HL-60 (cell line): ENCODE data around the gene PROK2.

ENCODE experiments used
- DNase-seq, 2 experiments: peaks; one replicate each; pipeline ENCODE4 v3.0.0-alpha.2; 2010 to 2020; ENCODE audit warnings: low read depth in 1 of 2, low spot score in 1 of 2
- H3K27ac ChIP-seq: fragments of 250-450 bp; sonication (Bioruptor Pico); replicated peaks from 2 replicates; pipeline ENCODE4 v1.5.1; 2020; ENCODE audit warnings: mild to moderate bottlenecking, moderate library complexity
- H3K27me3 ChIP-seq: fragments of 250-450 bp; sonication (Bioruptor Pico); 2 replicates; pipeline ENCODE4 v1.5.1; 2021; ENCODE audit warnings: mild to moderate bottlenecking, moderate library complexity; ENCODE audit not compliant: insufficient read depth, poor library complexity, severe bottlenecking
- H3K4me3 ChIP-seq: replicated peaks from 2 replicates; pipeline ENCODE4 v1.5.1; 2011; ENCODE audit warnings: mild to moderate bottlenecking, control low read depth, low read length; ENCODE audit not compliant: insufficient read depth
- CTCF ChIP-seq: IDR thresholded peaks from one replicate; pipeline ENCODE4 v1.5.1; 2011; ENCODE audit warnings: low read length, control low read depth, inconsistent platforms; ENCODE audit not compliant: insufficient read depth
- GABPA ChIP-seq: IDR thresholded peaks from 2 replicates; pipeline ENCODE4 v1.6.1; 2012; ENCODE audit warnings: low read depth
- POLR2AphosphoS5 ChIP-seq: IDR thresholded peaks from 2 replicates; pipeline ENCODE4 v1.6.1; 2012; ENCODE audit warnings: low read depth
- REST ChIP-seq: IDR thresholded peaks from 2 replicates; pipeline ENCODE4 v1.6.1; 2012; ENCODE audit warnings: low read depth; ENCODE audit not compliant: insufficient replicate concordance
- SPI1 ChIP-seq: IDR thresholded peaks from 2 replicates; pipeline ENCODE4 v1.6.1; 2012; ENCODE audit warnings: low read depth, mild to moderate bottlenecking, borderline replicate concordance

Gene PROK2

GRCh38 chr3:71763426-71763825 is 21.5 kb downstream of the PROK2 start:
- H3K27ac ChIP-seq = no peak overlapping the region
- no peak for TF ChIP-seq SPI1

GRCh38 chr3:71760140-71760539 is 24.8 kb downstream of the PROK2 start:
- H3K4me3 ChIP-seq = no peak overlapping the region
- no peaks in the 10 kb centered on the region for H3K27me3 ChIP-seq
- no peak for TF ChIP-seq GABPA
- no peak overlapping the region for H3K27ac ChIP-seq
- DNase-seq = no peak

More at GRCh38 chr3:71763426-71763825, 21.5 kb downstream of the PROK2 start:
- Histone ChIP-seq H3K27me3 (no peaks in the 10 kb centered on the region), H3K4me3 (no peak overlapping the region)
- DNase-seq = no peak

GRCh38 chr3:71759401-71759800 is 25.5 kb downstream of the PROK2 start:
- DNase-seq = no peak
- no peak overlapping the region for H3K4me3 ChIP-seq
- H3K27ac ChIP-seq = no peak overlapping the region
- no peak for TF ChIP-seq CTCF
- TF ChIP-seq GABPA = no peak
- TF ChIP-seq POLR2AphosphoS5 = no peak
- TF ChIP-seq REST = no peak
- TF ChIP-seq SPI1 = peak; percentile 27; the same call in 1 of the 2 replicates
- H3K27me3 ChIP-seq = no peaks in the 10 kb centered on the region

- Histone ChIP-seq H3K27ac (no peak overlapping the region), H3K4me3 (no peak overlapping the region), H3K27me3 (no peaks in the 10 kb centered on the region)
- no peak for DNase-seq
- TF ChIP-seq GABPA = no peak
- no peak for TF ChIP-seq SPI1
- TF ChIP-seq CTCF = no peak
- no peak for TF ChIP-seq REST
- TF ChIP-seq POLR2AphosphoS5 = no peak
Observed at GRCh38 chr3:71758091-71758490, 26.9 kb downstream of the PROK2 start.

- Histone ChIP-seq H3K27me3 (no peaks in the 10 kb centered on the region), H3K4me3 (peak overlapping the region; percentile 59), H3K27ac (peak overlapping the region; percentile 96)
- DNase-seq = peak in 1 of 2 experiments; percentile 27
- TF ChIP-seq CTCF = no peak
- TF ChIP-seq SPI1 = no peak
- no peak for TF ChIP-seq REST
- no peak for TF ChIP-seq POLR2AphosphoS5
- no peak for TF ChIP-seq GABPA
Observed at GRCh38 chr3:71754610-71755253, 30.2 kb downstream of the PROK2 start.
